HG03159 (cell line): Measurements from ENCODE around the gene KCNH5.

Source experiments
- ATAC-seq: cut with Tn5 transposase; IDR thresholded peaks from one replicate; pipeline ENCODE4 v1.9.1; 2021; ENCODE audit warnings: mild to moderate bottlenecking, moderate library complexity; ENCODE audit not compliant: unreplicated experiment

KCNH5 gene

DNA sequence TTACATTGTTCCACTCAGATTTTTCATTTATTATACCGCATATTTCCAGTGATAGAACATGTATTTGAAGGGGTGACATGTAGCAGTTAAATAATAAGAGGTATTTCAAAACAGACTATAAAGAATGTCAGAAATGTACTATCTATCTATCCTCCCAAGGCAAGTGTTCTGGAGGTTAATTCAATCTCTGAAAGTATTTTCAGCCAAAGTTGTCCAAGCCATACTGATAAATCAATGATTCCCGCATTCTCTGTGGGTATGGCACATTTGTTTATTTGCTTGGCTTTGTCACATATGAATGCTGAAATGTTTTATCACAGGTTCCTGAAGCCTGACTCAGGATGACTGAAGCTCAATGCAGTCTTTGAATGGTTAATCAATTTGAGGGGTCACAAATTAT is 35.8 kb downstream of the KCNH5 start:
- no peak for ATAC-seq

DNA sequence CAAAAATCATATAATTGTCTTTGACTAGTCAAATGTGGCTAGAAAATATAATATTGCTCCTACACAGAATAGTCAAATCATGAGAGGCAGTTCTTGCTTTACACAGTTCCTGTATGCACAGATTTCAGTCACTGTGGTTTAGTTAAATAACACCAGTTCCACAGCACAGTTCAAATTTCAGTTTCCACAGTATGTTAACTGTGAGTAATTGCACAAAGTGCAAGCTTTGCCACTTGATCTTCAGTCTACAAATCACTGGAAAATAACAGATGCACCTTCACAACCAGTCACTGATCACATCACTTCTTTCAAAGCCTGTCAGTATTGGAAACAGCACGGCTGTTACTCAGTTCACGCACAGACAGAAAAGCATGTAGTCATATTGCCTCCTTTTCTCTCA is 38.7 kb downstream of the KCNH5 start:
- ATAC-seq, result no peak

DNA sequence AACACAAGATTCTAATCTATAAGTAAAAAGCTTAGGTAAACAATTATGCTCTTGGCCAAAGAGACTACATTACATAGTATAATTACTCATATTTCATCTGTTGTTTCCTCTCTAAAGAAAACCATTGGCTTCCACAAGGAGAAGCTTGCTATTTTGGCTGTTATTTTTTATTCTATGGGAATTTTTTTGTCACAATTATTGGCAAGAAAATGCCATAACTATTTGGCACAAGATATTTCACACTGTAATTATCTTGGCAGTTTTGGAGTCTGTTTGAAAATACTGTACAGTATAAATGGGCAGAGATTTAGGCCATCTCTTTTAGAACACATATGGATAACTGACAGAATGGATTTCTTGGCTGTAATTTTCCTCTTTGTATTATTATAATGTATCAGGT is 51.2 kb downstream of the KCNH5 start:
- ATAC-seq, result no peak

DNA sequence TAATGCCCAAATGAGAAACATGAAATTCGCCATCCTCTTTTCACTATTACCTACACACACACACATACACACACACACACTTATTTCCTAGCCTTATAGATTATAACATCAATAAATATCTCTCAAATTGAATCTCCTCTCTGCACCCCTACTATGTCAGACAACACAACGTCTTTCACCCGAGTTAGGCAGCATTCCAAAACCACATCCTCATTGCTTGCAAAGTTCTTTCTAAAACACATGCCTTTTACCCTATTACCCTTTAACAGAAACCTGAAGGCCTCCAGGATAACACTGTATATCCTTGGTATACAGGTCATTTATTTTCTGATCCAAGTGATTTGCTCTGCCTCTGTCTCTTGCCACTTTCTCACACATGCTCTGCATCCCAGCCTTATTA is 56.3 kb downstream of the KCNH5 start:
- no peak for ATAC-seq

DNA sequence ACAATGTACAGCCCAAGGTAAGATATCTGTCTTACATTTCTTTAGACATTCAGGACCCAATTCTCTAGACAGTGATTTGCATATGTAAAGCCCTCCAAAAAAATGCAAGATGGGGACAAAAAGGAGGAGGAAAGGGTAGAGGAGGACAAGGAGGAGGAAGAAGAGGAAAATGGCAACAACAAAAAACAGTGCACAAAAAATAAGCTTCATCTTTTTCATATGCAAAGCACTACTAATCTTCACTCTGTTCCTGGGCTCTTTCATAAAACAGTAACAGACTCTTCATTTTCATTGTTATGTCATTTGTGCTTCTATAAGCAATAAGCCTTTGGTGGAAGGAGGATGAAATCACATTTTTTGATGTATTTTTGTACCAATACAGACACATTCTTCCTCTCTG is 61.4 kb downstream of the KCNH5 start:
- ATAC-seq, result no peak

DNA sequence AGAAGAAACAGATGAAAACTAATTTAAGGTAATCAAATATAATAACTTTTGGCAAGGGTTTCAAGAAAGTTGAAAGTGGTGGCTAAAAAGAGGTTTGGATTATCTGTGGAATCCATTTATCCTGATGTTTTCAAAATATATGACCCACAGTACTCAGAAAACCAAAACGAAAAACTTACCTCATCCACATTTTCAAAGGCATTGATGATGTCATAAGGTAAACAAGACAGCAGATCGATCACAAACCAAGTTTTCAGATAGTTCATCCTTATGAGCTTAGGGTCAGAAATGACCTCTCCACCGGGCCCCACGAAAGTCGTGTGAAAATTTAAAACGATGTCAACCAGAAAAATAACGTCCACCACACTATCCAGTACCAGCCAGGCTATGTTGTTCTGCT is 64.6 kb downstream of the KCNH5 start:
- ATAC-seq, result no peak

DNA sequence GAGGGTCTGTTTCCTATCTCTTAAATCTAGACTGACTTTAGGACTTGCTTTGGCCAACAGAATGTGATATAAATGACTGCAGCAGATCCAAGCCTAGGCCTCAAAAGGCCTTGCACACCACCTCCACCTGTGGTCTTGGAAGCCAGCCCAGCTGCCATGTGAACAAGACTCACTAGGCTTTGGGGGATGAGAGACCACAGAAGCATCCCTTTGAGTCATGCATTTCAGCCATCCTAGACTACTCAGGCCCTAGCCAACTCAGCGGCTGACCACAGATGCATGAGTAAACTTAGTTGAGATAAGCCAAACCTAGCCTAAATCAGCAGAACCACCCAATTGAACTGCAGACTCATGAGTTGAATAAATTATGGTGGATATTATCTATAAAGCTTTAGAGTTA is 87.7 kb downstream of the KCNH5 start:
- no peak for ATAC-seq

DNA sequence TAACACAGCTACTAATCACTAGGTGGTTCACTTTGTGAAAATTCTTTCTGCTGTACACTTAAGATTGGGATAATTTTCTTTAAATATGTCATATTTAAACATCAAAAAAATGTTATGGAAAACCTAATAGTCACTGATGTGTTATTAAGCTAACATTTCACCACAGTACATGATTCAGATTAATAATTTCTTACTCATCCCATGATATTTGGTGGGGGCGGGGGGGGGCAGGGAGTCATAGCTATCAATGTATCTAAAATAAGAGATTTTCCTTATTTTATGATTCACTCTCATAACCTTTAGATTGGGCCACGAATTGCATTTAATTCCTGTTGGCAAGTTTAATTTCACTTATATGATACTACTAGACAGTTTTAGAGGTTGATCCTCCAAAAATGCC is 88.8 kb downstream of the KCNH5 start:
- no peak for ATAC-seq

DNA sequence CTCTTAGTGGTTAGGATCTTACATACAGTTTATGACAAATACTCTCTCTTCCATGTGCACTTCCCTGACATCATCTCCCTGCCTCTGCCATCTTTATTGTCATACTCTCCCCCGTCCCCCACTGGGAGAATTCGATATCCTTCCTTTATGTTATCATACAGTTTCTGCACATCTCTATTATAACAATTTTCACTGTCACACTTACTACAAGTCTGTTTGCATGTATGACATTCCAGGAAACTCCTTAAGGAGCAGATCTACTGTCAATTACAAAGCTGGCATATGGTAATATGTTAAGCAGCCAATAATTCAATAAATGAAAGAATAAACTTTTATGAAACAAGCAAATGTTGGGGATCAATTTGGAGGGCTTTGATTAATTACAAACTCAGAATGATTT is 91.1 kb downstream of the KCNH5 start:
- ATAC-seq, result no peak

DNA sequence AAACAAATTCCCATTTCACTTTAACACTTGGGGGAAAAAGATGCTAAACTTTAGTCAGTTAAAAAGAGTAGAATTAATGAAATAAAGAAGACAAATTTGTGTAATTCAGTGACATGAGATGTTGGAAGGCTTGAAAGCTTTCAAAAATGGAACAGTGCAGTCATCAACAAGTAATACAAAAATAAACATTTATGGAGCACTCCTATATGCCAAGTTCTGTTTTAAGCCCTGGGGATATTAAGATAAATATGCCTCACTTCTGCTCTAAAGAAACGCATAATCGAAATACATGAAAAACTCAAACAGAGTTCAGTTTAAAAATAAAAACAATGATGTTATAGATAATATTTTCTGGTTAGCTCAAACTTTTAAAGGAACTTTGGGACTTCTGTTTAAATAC is 93.0 kb downstream of the KCNH5 start:
- no peak for ATAC-seq

DNA sequence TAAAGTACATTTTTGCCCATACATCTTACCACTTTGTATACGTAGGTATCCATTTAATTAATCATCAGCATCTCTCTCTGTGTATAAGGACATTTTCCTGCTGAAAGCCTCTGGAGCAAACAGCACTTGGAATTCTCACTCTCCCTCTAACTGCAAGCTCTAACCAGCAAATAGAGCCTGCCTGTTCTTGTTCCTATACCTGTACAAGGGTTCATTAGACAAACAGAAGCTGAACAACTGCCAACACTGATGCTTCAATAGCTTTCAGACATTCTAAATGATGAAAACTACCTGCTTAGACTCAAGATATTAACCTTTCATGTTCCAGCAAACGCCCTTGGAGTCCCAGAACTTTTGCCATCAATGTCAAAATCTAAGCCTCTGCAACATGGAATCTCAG is 98.0 kb downstream of the KCNH5 start:
- no peak for ATAC-seq

DNA sequence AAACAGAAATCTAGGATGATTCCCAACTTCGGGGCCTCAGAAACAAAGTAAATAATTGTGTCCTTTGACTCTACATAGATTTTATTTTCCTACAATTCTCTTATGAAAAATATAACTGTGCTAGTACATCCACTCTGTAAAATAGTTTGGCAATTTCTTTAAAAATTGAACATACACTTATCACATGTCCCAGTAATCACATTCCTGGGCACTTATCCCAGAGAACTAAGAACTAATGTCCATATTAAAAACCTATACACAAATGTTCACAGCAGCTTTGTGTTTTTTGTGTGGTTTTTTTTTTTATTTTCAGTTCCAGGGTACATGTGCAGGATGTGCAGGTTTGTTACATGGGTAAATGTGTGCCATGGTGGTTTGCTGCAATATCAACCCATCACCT is 99.0 kb downstream of the KCNH5 start:
- ATAC-seq, result no peak

DNA sequence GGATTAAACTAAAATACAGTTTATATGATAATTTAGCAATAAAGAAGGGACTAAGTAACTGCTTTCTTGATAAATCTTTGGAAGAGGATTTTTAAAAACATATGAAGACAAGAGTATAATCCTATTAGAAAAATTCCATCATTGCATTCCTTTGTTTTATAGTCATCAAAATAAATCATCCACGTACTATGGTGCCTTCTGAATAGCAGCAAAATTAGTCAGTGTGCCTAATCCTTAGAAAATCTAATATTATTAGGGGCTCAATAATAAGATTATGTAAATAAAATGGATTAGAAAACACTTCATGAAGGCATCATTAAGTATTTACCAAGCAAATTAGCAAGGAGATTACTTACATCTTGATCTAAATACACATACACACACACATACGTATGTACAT is 102.1 kb downstream of the KCNH5 start:
- no peak for ATAC-seq

DNA sequence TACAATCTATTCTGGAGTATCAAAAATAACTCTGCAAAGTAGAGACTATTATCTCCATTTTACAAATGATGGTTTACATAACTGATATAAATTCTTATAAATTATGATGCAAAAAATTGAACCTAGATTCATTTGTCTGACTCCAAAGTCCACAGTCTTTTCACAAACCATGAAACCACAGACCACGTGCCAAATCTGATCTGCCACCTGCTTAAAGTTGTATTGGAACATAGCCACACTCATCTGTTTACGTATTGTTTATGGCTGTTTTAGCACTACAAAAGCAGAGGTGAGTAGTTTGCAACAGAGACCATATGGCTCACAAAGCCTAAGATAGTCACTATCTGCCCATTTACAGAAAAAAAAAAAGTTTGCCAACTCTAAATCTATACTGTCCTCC is 105.3 kb downstream of the KCNH5 start:
- ATAC-seq, result no peak

DNA sequence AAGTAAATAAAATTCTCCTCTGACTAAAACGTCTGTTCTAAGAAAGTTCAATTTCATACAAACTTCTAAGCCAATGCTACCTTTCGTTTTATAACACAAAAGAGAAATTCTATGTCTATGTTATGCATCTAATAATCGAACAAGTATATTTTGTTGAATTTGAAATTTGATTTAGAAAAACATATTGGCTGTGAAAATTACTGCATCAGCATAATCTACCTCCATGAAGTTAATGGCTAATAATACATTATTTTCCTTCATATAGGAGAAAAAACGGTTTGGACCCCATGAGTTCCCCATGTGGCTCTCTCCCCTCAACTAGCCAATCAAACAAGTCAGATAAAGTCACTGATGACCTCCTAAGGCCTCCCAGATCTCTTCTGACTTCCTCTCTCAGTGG is 106.5 kb downstream of the KCNH5 start:
- ATAC-seq, result no peak

DNA sequence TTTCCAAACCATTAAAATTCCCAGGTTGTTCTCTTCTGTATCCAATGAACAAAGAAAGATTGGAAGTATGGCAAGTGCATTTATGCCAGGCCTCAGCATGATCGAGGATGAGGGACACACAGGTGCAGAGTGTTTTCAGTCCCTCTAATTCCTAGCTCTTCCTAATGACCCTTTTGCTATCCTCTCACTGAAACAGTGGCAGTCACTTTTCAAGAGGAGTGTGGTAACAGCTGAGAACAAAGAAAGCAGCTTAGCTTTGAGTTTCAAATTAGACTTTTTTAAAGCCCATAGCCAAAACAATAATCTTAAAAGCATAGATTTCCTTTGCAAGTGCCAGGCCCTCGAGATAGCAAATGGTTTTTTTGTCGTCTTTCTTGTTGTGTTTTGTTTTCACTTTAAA is 110.8 kb downstream of the KCNH5 start:
- ATAC-seq, result no peak

DNA sequence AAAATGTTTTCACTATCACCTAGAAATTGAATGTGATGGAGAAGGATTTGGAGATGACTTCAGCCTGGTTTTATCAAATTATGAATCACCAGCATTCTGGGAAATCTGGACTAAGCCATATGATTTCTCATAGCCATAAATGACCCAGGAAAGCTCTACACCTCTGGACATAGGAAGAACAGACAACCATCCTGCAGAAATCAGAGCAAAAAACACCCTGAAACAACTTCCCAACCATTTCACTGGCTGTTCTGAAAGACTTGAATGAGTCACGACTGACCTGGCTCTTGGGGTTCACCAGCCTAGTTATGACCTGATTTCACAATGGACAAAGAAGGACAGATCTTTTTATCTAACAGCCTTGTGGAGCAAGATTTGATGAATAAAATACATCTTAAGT is 123.8 kb downstream of the KCNH5 start:
- ATAC-seq, result no peak

DNA sequence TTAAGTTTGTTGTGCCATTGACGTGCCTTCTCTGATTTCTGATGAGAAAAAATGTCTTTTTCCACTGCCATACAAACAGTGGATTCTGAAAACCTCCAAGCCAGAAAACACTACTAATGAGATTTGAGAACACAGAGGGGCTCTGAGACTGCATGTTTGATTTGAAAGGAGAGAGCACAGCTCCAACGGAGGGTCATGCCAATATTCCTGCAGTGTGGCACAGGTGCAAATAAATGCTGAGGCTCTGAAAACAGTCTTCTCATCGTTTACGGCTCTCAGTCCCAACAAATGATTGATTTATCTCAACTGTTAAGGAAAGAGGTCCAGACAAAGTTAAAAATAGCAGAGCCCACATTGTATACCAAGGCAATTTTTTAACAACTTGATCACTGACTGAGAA is 128.7 kb downstream of the KCNH5 start:
- no peak for ATAC-seq

DNA sequence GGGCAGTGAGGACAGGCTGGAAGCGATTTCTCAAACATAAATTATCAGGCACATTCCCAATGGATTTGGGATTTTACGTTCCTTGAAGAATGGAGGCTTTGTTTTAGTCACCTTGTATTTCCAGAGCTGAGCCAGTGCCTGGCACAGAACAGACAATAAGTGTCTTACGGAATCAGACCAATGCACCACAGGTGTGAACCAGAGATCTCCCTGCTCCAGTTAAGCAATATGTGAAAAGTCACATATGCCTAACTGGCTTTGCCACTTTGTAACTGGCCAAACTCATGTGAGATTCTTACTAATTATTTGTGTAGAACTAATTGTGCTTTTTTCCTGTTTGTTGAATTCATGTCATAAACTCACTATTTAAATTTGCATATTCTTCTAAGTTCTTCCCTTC is 130.4 kb downstream of the KCNH5 start:
- ATAC-seq, result no peak

DNA sequence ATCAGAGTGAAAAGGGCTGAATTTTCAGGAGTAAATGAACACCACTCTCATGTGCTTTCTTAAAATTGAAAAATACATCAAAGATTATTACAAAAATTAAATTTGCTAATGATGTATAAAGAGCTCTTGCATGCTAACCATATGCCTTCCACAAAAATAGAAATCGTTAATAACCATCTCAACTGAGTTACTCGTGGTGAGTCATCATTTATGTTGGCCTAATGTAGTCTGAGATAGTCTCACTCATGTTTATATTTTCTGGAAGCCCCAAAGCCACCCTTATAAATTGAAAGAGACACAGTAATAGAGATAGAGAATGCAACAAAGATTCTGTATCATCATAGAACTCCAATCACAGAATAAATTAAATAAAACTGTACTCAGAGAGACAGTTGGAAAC is 131.2 kb downstream of the KCNH5 start:
- ATAC-seq, result no peak

DNA sequence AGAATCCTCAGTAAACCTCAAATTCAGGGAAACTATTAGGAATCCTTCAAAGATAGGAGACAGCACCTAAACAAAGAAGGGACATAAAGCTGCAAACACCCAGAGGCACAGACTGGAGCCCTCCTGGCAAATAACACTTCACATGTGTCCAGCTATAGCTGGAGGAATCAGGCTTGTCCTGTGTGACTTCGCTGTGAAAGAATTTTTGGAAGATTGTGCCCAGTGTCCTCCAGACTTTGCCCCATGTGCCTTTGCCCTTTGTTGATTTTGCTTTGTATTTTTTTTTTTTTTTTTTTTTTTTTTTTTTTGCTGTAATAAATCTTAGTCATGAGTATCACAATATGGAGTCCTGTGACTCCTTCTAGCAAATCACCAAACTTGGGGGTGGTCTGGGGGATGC is 136.8 kb downstream of the KCNH5 start:
- no peak for ATAC-seq

DNA sequence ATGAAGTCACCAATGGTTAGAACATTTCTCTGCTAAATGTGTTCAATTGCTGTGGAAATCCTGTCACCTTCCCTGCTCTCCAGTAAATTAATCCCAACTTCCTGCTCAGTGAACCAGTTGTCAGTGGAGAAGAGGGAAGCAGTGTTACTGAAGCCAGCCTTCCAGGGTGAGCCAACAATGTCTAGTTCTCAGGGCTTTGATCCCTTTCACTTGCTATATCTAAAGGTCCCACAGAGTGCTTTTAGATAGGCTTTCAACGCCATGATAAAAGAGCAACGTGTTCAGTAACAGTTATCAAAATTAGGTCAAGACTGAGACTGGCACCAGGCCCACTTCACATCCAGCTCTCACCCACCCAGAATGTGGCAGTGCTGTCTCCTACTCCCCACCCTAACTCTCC is 139.7 kb downstream of the KCNH5 start:
- no peak for ATAC-seq

DNA sequence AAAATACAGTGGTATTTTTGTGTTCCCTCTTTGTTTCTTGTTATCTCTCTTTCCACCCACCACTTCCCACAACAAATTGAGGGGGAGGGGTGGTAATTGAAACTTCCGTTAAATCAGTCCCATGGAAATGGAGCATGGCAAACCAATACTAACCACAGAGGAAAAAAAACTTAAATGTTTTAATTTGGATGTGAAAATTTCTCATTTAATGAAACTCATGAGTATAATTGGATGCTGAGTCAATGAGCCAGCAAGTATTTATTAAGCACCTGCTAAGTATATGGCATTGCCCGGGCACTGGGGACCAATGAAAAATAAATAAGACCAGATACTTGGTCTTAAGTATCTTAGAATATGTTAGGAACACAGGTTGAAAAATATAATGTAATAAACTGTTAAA is 147.5 kb downstream of the KCNH5 start:
- ATAC-seq, result no peak

DNA sequence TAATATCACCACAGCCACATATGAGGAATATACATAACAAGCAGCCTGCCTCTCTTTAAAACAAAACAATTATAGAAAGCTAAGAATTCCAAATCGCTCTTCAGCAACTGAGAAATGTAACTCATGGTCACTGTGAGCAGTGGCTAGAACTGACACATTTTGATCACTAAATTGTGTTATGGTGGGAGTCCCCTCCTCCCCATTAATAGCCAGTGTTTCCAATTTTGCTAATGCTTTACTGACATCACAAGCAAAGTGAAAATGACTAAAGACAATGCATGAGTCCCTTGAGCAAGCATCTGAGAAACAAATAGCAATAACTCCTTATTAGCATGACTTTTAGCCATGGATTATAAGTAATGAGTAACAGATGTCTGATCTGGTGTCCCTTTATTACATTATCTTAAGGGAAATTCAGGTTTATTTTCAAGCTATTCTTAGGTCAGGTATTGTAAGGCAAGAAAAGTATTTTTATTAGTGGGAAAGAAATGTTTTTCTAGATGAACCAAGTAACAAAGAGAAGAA is 148.3 kb downstream of the KCNH5 start:
- ATAC-seq, result no peak
